Inflammatory macrophage treated with lipopolysaccharide for 1 hour (primary cell): Measurements from ENCODE around the gene SH3BGRL3.
A peak's percentile ranks its signal among the peaks of the same experiment; 100 is the strongest.
"Not testable (repeated sequence)": the region's sequence is repeated elsewhere in the genome, so short reads cannot be mapped to it uniquely, and the experiment has no call there.

Experiments used
- DNase-seq, 2 donors: peaks; one replicate each; pipeline ENCODE4 v3.0.0-alpha.2; 2020 to 2022

SH3BGRL3 gene

GRCh38 chr1:26318338-26319064 lies 38.6 kb downstream of the SH3BGRL3 start:
- peak; percentile 88 to 89 for DNase-seq

GRCh38 chr1:26320896-26321295 lies 41.0 kb downstream of the SH3BGRL3 start:
- no peak for DNase-seq

GRCh38 chr1:26321315-26322041 lies 41.6 kb downstream of the SH3BGRL3 start:
- DNase-seq: peak; percentile 68 to 99

GRCh38 chr1:26322042-26322331 lies 42.1 kb downstream of the SH3BGRL3 start:
- no peak for DNase-seq

GRCh38 chr1:26323382-26323781 lies 43.5 kb downstream of the SH3BGRL3 start:
- no peak for DNase-seq

GRCh38 chr1:26324550-26324949 lies 44.7 kb downstream of the SH3BGRL3 start:
- no peak for DNase-seq

- DNase-seq: no peak
Observed at GRCh38 chr1:26327956-26328362, 48.1 kb downstream of the SH3BGRL3 start.

- DNase-seq: no peak
Observed at GRCh38 chr1:26328597-26328996, 48.7 kb downstream of the SH3BGRL3 start.

- not testable (repeated sequence) for DNase-seq
Observed at GRCh38 chr1:26329380-26329779, 49.5 kb downstream of the SH3BGRL3 start.

GRCh38 chr1:26330276-26330675 lies 50.4 kb downstream of the SH3BGRL3 start:
- DNase-seq: no peak
